Stimulated activated CD4-positive, alpha-beta T cell treated with anti-CD3 and anti-CD28 coated beads, Interleukin-2, amount 100 ng/mL, for 48 hours (primary cell): ENCODE measurements around the gene SAPCD2.
A peak's percentile ranks its signal among the peaks of the same experiment; 100 is the strongest.
"Not testable (repeated sequence)": the region's sequence is repeated elsewhere in the genome, so short reads cannot be mapped to it uniquely, and the experiment has no call there.

ENCODE experiments used
- DNase-seq, 2 donors: peaks; one replicate each; pipeline ENCODE4 v3.0.0-alpha.2; 2020

SAPCD2 gene

GRCh38 chr9:137070201-137070905 lies at the start of gene SAPCD2:
Gene SAPCD2, minus strand, starts transcription at chr9:137070557. Its CDS starts 97 bp downstream, at chr9:137070460.
- DNase-seq, result peak; percentile 64 to 72

GRCh38 chr9:137118092-137118603 lies 47.8 kb upstream of the SAPCD2 start:
- DNase-seq, result not testable (repeated sequence)

- no peak for DNase-seq
These were observed 46.9 kb upstream of the SAPCD2 start for GRCh38 chr9:137117269-137117731.

- DNase-seq, result no peak
These were observed 46.4 kb upstream of the SAPCD2 start for GRCh38 chr9:137116728-137117127.

- no peak for DNase-seq
These were observed 45.7 kb upstream of the SAPCD2 start for GRCh38 chr9:137116027-137116507.

- no peak for DNase-seq
These were observed 45.2 kb upstream of the SAPCD2 start for GRCh38 chr9:137115394-137116026.

- peak; percentile 69 to 80 for DNase-seq
These were observed 44.4 kb upstream of the SAPCD2 start, which contains the start of gene DPP7 for GRCh38 chr9:137114613-137115393. Gene DPP7, minus strand, starts transcription at chr9:137114733. Its CDS starts 20 bp downstream, at chr9:137114713.

- DNase-seq, result no peak
These were observed 43.9 kb upstream of the SAPCD2 start for GRCh38 chr9:137114220-137114612.

- peak in 1 of 2 donors; percentile 29 for DNase-seq
These were observed 43.2 kb upstream of the SAPCD2 start for GRCh38 chr9:137113385-137114159.

- no peak for DNase-seq
These were observed 42.4 kb upstream of the SAPCD2 start for GRCh38 chr9:137112564-137113384.

- no peak for DNase-seq
These were observed 41.6 kb upstream of the SAPCD2 start for GRCh38 chr9:137111788-137112563.

GRCh38 chr9:137110911-137111787 lies 40.8 kb upstream of the SAPCD2 start:
- DNase-seq, result no peak

GRCh38 chr9:137110147-137110910 lies 40.0 kb upstream of the SAPCD2 start:
- DNase-seq, result no peak

- DNase-seq, result no peak
These were observed 39.1 kb upstream of the SAPCD2 start for GRCh38 chr9:137109250-137110146.

GRCh38 chr9:137108608-137109249 lies 38.4 kb upstream of the SAPCD2 start:
- no peak for DNase-seq

- DNase-seq, result no peak
These were observed 37.6 kb upstream of the SAPCD2 start for GRCh38 chr9:137107982-137108381.

GRCh38 chr9:137107312-137107921 lies 37.1 kb upstream of the SAPCD2 start:
- no peak for DNase-seq
